SK-N-SH treated with all-trans-retinoic acid at 6 μM for 48 hours (cell line): Measurements from ENCODE around the gene SLC24A1.

Experiments
- ATAC-seq: fragments of 200-7000 bp; cut with Tn5 transposase; 3 replicates; pipeline ENCODE4 v1.9.1; 2020; ENCODE audit warnings: mild to moderate bottlenecking, moderate library complexity
- ARNTL ChIP-seq: fragments of 450-650 bp; formaldehyde crosslinking; IDR thresholded peaks from 2 replicates; pipeline ENCODE4 v1.5.0; 2020; ENCODE audit warnings: low read depth, mild to moderate bottlenecking, moderate library complexity, borderline replicate concordance
- BACH2 ChIP-seq: fragments of 250-450 bp; sonication (Bioruptor Pico); IDR thresholded peaks from 2 replicates; pipeline ENCODE4 v1.9.0; 2021; ENCODE audit warnings: mild to moderate bottlenecking, borderline replicate concordance
- CREB5 ChIP-seq: fragments of 250-450 bp; sonication (Bioruptor Pico); IDR thresholded peaks from 2 replicates; pipeline ENCODE4 v1.5.1; 2020; ENCODE audit warnings: low read depth, mild to moderate bottlenecking, moderate library complexity
- CSDC2 ChIP-seq: fragments of 250-450 bp; sonication (Bioruptor Pico); IDR thresholded peaks from 2 replicates; pipeline ENCODE4 v1.5.0; 2020; ENCODE audit warnings: mild to moderate bottlenecking, moderate library complexity
- GLIS3 ChIP-seq: fragments of 250-450 bp; sonication (Bioruptor Pico); IDR thresholded peaks from 2 replicates; pipeline ENCODE4 v1.5.0; 2020; ENCODE audit warnings: mild to moderate bottlenecking, moderate library complexity
- ISL1 ChIP-seq: fragments of 250-450 bp; sonication (Bioruptor Pico); IDR thresholded peaks from 2 replicates; pipeline ENCODE4 v2.1.2; 2022; ENCODE audit warnings: mild to moderate bottlenecking, moderate library complexity
- OSR1 ChIP-seq: fragments of 250-450 bp; sonication (Bioruptor Pico); IDR thresholded peaks from 2 replicates; pipeline ENCODE4 v1.8.0; 2022; ENCODE audit warnings: moderate library complexity, mild to moderate bottlenecking, inconsistent platforms
- PATZ1 ChIP-seq: fragments of 250-450 bp; sonication (Bioruptor Pico); IDR thresholded peaks from 2 replicates; pipeline ENCODE4 v1.8.0; 2020; ENCODE audit warnings: mild to moderate bottlenecking, moderate library complexity, borderline replicate concordance
- POU6F1 ChIP-seq: fragments of 250-450 bp; sonication (Bioruptor Pico); IDR thresholded peaks from 2 replicates; pipeline ENCODE4 v1.8.0; 2021; ENCODE audit warnings: low read depth, mild to moderate bottlenecking, moderate library complexity, borderline replicate concordance
- PPARA ChIP-seq: fragments of 250-450 bp; sonication (Bioruptor Pico); IDR thresholded peaks from 2 replicates; pipeline ENCODE4 v1.5.0; 2020; ENCODE audit warnings: mild to moderate bottlenecking, borderline replicate concordance
- RARB ChIP-seq: fragments of 250-450 bp; sonication (Bioruptor Pico); IDR thresholded peaks from 2 replicates; pipeline ENCODE4 v1.8.0; 2021; ENCODE audit warnings: mild to moderate bottlenecking, moderate library complexity
- SNAI2 ChIP-seq: fragments of 250-450 bp; sonication (Bioruptor Pico); IDR thresholded peaks from 2 replicates; pipeline ENCODE4 v1.5.0; 2020; ENCODE audit warnings: mild to moderate bottlenecking, moderate library complexity
- TCF4 ChIP-seq: fragments of 250-450 bp; sonication (Bioruptor Pico); IDR thresholded peaks from 2 replicates; pipeline ENCODE4 v1.8.0; 2021; ENCODE audit warnings: mild to moderate bottlenecking, moderate library complexity, borderline replicate concordance
- TOX ChIP-seq: fragments of 250-450 bp; sonication (Bioruptor Pico); IDR thresholded peaks from 2 replicates; pipeline ENCODE4 v1.8.0; 2021; ENCODE audit warnings: mild to moderate bottlenecking, moderate library complexity, borderline replicate concordance
- TSHZ2 ChIP-seq: fragments of 250-450 bp; sonication (Bioruptor Pico); IDR thresholded peaks from 2 replicates; pipeline ENCODE4 v1.5.0; 2020; ENCODE audit warnings: mild to moderate bottlenecking, moderate library complexity
- ZC3H10 ChIP-seq: fragments of 250-450 bp; sonication (Bioruptor Pico); IDR thresholded peaks from 2 replicates; pipeline ENCODE4 v1.5.1; 2021; ENCODE audit warnings: mild to moderate bottlenecking, moderate library complexity
- ZFP30 ChIP-seq: fragments of 450-650 bp; formaldehyde crosslinking; IDR thresholded peaks from 2 replicates; pipeline ENCODE4 v1.5.0; 2022; ENCODE audit warnings: mild to moderate bottlenecking, moderate library complexity
- ZNF565 ChIP-seq: fragments of 450-650 bp; formaldehyde crosslinking; conservative IDR thresholded peaks from 2 replicates; pipeline ENCODE4 v1.5.0; 2020; ENCODE audit warnings: low read depth, mild to moderate bottlenecking, moderate library complexity
- ZNF70 ChIP-seq: fragments of 450-650 bp; formaldehyde crosslinking; IDR thresholded peaks from 2 replicates; pipeline ENCODE4 v1.5.0; 2020; ENCODE audit warnings: mild to moderate bottlenecking, moderate library complexity
- ZNF8 ChIP-seq: fragments of 450-650 bp; formaldehyde crosslinking; IDR thresholded peaks from 2 replicates; pipeline ENCODE4 v1.5.0; 2020; ENCODE audit warnings: mild to moderate bottlenecking, moderate library complexity

The SLC24A1 gene

GRCh38 chr15:65690173-65690572 is 68.4 kb downstream of the SLC24A1 start:
- no peak for TF ChIP-seq TCF4 (CRISPR knock-in tag)
- no peak for TF ChIP-seq ZNF565
- TF ChIP-seq SNAI2 (CRISPR knock-in tag) = no peak
- TF ChIP-seq GLIS3 (CRISPR knock-in tag) = no peak
- no peak for TF ChIP-seq ZFP30 (CRISPR knock-in tag)
- no peak for TF ChIP-seq ZNF8
- TF ChIP-seq, all 23 proteins: peak for 0
- ATAC-seq = no peak

- TF ChIP-seq PATZ1 (CRISPR knock-in tag) (no peak), PPARA (CRISPR knock-in tag) (no peak), ZNF70 (CRISPR knock-in tag) (no peak), ARNTL (CRISPR knock-in tag) (no peak), CSDC2 (CRISPR knock-in tag) (no peak), TSHZ2 (CRISPR knock-in tag) (no peak), TCF4 (CRISPR knock-in tag) (no peak), OSR1 (no peak), ISL1 (CRISPR knock-in tag) (no peak), GLIS3 (CRISPR knock-in tag) (no peak), TOX (CRISPR knock-in tag) (no peak), POU6F1 (CRISPR knock-in tag) (no peak), ZNF565 (no peak)
- TF ChIP-seq, all 23 proteins: peak for 0
- ATAC-seq = no peak
These were observed 69.0 kb downstream of the SLC24A1 start for GRCh38 chr15:65690778-65691177.

GRCh38 chr15:65695081-65695480 is 73.3 kb downstream of the SLC24A1 start:
- TF ChIP-seq RARB (CRISPR knock-in tag) (no peak), CSDC2 (CRISPR knock-in tag) (no peak), ZNF8 (no peak), BACH2 (no peak), CREB5 (CRISPR knock-in tag) (no peak), TCF4 (CRISPR knock-in tag) (no peak), ZC3H10 (CRISPR knock-in tag) (no peak), PATZ1 (CRISPR knock-in tag) (no peak)
- ATAC-seq = no peak
